Ishikawa (cell line): ENCODE data around the gene ZFP14.
A peak's percentile ranks its signal among the peaks of the same experiment; 100 is the strongest.

Experiments
- CEBPB ChIP-seq: IDR thresholded peaks from 2 replicates; pipeline ENCODE4 v1.6.1; 2012
- CREB1 ChIP-seq: IDR thresholded peaks from 2 replicates; pipeline ENCODE4 v1.6.1; 2012; ENCODE audit warnings: low read depth
- EGR1 ChIP-seq: IDR thresholded peaks from 2 replicates; pipeline ENCODE4 v1.6.1; 2012
- EP300 ChIP-seq: IDR thresholded peaks from 2 replicates; pipeline ENCODE4 v1.6.1; 2012; ENCODE audit warnings: borderline replicate concordance
- FOXM1 ChIP-seq: IDR thresholded peaks from 2 replicates; pipeline ENCODE4 v1.6.1; 2012; ENCODE audit warnings: low read depth, borderline replicate concordance
- NFIC ChIP-seq: IDR thresholded peaks from 2 replicates; pipeline ENCODE4 v1.6.1; 2012
- RAD21 ChIP-seq: IDR thresholded peaks from 2 replicates; pipeline ENCODE4 v1.6.1; 2012; ENCODE audit warnings: low read depth
- TAF1 ChIP-seq: IDR thresholded peaks from 2 replicates; pipeline ENCODE4 v1.6.1; 2012; ENCODE audit warnings: low read depth, mild to moderate bottlenecking
- TCF12 ChIP-seq: IDR thresholded peaks from 2 replicates; pipeline ENCODE4 v1.6.1; 2012; ENCODE audit warnings: low read depth
- TEAD4 ChIP-seq: IDR thresholded peaks from 2 replicates; pipeline ENCODE4 v1.6.1; 2012
- YY1 ChIP-seq: IDR thresholded peaks from 2 replicates; pipeline ENCODE4 v1.6.1; 2012; ENCODE audit warnings: low read depth
- ZBTB7A ChIP-seq: IDR thresholded peaks from 2 replicates; pipeline ENCODE4 v1.6.1; 2012; ENCODE audit warnings: low read depth
- TF ChIP-seq, protein P1 (sequence below): IDR thresholded peaks from 2 replicates; pipeline ENCODE4 v1.6.1; 2012; ENCODE audit warnings: low read depth, mild to moderate bottlenecking
- TF ChIP-seq, protein P2 (sequence below): IDR thresholded peaks from 2 replicates; pipeline ENCODE4 v1.6.1; 2012
- TF ChIP-seq, protein P3 (sequence below): IDR thresholded peaks from 2 replicates; pipeline ENCODE4 v1.6.1; 2012

Gene ZFP14

DNA sequence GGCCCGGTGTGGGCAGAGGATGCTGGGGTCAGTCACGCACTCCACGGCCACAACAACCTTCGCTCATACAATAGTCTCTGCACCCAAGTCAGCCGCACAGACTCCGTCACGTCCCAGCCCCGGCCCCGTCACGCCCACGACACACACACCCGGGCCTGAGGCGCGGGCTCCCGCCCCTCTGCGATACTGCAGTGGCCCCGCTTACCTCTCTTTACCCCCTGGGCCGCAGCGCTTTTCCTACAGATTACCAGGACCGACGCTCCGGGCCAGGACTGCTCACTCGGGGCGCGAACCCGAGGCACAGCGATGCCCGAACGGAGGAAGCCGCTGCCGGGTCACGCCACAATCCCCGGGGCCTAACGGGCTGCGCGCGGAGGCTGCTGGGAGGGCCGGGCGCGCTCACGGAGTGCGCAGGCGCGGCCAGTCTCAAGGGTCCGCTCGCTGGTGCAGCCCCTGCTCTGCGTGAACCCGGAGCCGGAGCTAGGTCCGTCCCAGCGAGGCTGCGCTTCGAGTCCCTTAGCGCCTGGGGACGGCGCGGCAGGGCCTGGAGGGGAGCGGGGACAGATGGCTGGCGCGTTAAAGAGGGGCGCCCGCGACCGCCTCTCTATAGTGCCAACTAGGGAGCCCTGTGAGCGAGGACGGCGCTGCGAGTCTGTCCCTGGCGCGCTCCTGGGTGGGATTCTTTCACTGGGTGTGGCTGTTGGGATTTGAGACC, 39.4 kb upstream of the ZFP14 start, which contains the start of gene ZFP82:
Gene ZFP82, minus strand, starts transcription at position 358 of the 715 bp plus-strand sequence. CDS start 8,855 bp downstream, outside the sequence.
- TF ChIP-seq ZBTB7A (no peak), TEAD4 (no peak), CREB1 (no peak), TAF1 (peak; percentile 21; the same call in 1 of the 2 replicates), EP300 (no peak), CEBPB (no peak), EGR1 (no peak), RAD21 (no peak), NFIC (no peak), YY1 (no peak), FOXM1 (no peak), TCF12 (0 out of 2 replicates have a peak, but pooled peaks have one; percentile 18)
- TF ChIP-seq, protein P1, sequence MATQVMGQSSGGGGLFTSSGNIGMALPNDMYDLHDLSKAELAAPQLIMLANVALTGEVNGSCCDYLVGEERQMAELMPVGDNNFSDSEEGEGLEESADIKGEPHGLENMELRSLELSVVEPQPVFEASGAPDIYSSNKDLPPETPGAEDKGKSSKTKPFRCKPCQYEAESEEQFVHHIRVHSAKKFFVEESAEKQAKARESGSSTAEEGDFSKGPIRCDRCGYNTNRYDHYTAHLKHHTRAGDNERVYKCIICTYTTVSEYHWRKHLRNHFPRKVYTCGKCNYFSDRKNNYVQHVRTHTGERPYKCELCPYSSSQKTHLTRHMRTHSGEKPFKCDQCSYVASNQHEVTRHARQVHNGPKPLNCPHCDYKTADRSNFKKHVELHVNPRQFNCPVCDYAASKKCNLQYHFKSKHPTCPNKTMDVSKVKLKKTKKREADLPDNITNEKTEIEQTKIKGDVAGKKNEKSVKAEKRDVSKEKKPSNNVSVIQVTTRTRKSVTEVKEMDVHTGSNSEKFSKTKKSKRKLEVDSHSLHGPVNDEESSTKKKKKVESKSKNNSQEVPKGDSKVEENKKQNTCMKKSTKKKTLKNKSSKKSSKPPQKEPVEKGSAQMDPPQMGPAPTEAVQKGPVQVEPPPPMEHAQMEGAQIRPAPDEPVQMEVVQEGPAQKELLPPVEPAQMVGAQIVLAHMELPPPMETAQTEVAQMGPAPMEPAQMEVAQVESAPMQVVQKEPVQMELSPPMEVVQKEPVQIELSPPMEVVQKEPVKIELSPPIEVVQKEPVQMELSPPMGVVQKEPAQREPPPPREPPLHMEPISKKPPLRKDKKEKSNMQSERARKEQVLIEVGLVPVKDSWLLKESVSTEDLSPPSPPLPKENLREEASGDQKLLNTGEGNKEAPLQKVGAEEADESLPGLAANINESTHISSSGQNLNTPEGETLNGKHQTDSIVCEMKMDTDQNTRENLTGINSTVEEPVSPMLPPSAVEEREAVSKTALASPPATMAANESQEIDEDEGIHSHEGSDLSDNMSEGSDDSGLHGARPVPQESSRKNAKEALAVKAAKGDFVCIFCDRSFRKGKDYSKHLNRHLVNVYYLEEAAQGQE: no peak
- TF ChIP-seq, protein P2, sequence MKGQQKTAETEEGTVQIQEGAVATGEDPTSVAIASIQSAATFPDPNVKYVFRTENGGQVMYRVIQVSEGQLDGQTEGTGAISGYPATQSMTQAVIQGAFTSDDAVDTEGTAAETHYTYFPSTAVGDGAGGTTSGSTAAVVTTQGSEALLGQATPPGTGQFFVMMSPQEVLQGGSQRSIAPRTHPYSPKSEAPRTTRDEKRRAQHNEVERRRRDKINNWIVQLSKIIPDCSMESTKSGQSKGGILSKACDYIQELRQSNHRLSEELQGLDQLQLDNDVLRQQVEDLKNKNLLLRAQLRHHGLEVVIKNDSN: 0 out of 2 replicates have a peak, but pooled peaks have one; percentile 4
- TF ChIP-seq, protein P3, sequence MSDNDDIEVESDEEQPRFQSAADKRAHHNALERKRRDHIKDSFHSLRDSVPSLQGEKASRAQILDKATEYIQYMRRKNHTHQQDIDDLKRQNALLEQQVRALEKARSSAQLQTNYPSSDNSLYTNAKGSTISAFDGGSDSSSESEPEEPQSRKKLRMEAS: peak; percentile 45; the same call in 1 of the 2 replicates

DNA sequence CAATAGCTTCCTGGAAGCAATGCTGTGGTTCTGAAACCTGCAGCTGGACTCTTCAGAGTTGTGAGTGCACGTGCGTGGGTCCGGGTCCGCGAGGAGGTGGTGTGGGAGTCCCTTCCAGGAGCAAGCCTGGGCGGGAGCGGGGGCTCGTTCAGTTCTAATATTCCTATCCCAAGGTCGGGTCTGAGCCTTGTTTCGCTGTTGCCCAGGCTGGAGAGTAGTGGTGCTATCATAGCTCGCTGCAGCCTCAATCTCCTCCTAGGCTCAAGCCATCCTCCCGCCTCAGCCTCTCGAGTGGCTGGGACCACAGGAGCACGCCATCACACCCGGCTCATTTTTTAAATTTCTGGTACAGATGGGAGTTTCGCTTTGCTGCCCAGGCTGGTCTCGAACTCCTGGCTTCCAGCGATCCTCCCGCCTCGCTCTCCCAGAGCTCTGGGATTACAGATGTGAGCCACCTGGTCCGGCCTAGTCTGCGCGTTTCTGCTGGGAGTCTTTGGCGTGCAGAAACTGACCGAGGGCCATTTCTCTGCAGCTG, 38.8 kb upstream of the ZFP14 start:
- TF ChIP-seq RAD21 (no peak), TEAD4 (no peak), EGR1 (no peak), FOXM1 (no peak), TAF1 (no peak), ZBTB7A (no peak), CEBPB (no peak), YY1 (no peak), TCF12 (no peak), CREB1 (no peak), EP300 (no peak), NFIC (no peak)
- TF ChIP-seq, protein P1: no peak
- TF ChIP-seq, protein P3: no peak
- TF ChIP-seq, protein P2: no peak

DNA sequence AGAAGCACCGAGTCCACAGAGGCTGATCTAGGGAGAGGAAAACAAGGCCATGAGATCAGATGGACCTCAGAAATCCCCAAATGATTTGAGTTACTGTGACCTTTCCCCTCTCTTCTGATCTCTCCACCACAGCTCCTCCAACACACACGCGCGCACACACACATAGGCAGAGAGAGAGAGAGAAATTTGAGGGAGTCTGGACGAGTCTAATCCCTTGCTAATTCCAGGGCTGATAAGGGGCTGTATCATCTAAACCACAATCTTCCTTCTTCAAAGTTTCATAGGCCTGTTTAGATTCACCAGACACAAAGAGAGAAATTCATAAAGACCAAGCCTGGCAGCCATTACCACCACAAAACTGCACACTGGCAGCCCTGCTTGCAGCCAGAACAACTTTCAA, 30.8 kb upstream of the ZFP14 start:
- TF ChIP-seq RAD21: no peak
- no peak for TF ChIP-seq FOXM1
- no peak for TF ChIP-seq EP300
- TF ChIP-seq TCF12: no peak
- TF ChIP-seq TEAD4: no peak
- TF ChIP-seq ZBTB7A: no peak
- TF ChIP-seq, protein P3: no peak
- no peak for TF ChIP-seq EGR1
- no peak for TF ChIP-seq TAF1
- no peak for TF ChIP-seq CREB1
- TF ChIP-seq NFIC: no peak
- TF ChIP-seq, protein P1: no peak
- no peak for TF ChIP-seq YY1
- no peak for TF ChIP-seq CEBPB
- TF ChIP-seq, protein P2: no peak
